Mammary epithelial cell (primary cell): Measurements from ENCODE around the gene GSTM2.
"Not testable (repeated sequence)": the region's sequence is repeated elsewhere in the genome, so short reads cannot be mapped to it uniquely, and the experiment has no call there.

ENCODE experiments used
- CTCF ChIP-seq, 2 donors: IDR thresholded peaks in 1 of 2; conservative IDR thresholded peaks in 1 of 2; 2 replicates each; pipeline ENCODE4 v1.5.1; 2011 to 2012; ENCODE audit warnings: inconsistent platforms in 2 of 2, low read length in 2 of 2, mild to moderate bottlenecking in 2 of 2, control low read depth in 1 of 2, low read depth in 1 of 2; ENCODE audit not compliant: insufficient read depth in 1 of 2; ENCODE audit errors: extremely low read depth in 1 of 2
- EZH2 ChIP-seq: IDR thresholded peaks from 2 replicates; pipeline ENCODE4 v1.6.1; 2012; ENCODE audit warnings: low read length, inconsistent platforms, borderline replicate concordance

DNA sequence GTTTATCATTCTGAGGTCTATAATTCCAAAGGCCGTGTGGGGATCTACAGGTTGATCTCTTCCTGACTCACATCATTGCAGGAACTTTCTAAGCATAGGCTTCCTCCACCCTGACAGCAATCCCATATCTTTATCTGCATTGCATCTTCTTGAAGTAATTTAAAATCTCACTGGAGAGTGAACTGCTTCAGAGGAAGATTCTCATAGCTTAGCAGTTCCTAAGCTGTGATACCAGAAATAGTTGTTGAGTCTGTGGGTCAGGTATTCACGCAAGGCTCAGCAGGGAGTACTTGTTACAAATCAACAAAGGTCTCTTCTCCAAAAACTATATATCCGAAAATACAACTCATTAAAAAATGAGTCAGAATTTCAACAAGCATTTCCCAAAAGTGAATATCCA, 27.3 kb downstream of the GSTM2 start:
- not testable (repeated sequence) for TF ChIP-seq CTCF (conservative IDR thresholded peaks at IDR 0.05 in 1 of 2, IDR thresholded peaks at IDR 0.05 in 1 of 2; ENCODE audit: extremely low read depth in 1 of 2, insufficient read depth in 1 of 2, low read depth in 1 of 2, low read length in 2 of 2); EZH2
